AG04450 (cell line): ENCODE data around the gene FBXO31. TPM values are rescaled to one million over a fixed set of nuclear protein-coding genes. Genes with fewer than 3 reads are reported as not detected.

Experiments used
- CTCF ChIA-PET: fragments of 300-600, 350-600 bp; formaldehyde crosslinking; extraction: SDS; loops from one replicate; lab custom pipeline; 2022; ENCODE audit warnings: antibody characterized with exemption, inconsistent platforms; lab: Charles Lee
- POLR2A ChIA-PET: fragments of 350-600 bp; formaldehyde crosslinking; extraction: SDS; loops from one replicate; lab custom pipeline; 2021; ENCODE audit warnings: antibody characterized with exemption, inconsistent platforms; lab: Yijun Ruan, JAX
- DNase-seq: peaks from one replicate; pipeline ENCODE4 v3.0.0-alpha.2; 2011; ENCODE audit warnings: low read depth, low spot score
- H3K27ac ChIP-seq: one replicate; pipeline ENCODE4 v1.5.1; 2012; ENCODE audit warnings: low read depth, low read length, control low read depth
- H3K27me3 ChIP-seq: one replicate; pipeline ENCODE4 v1.6.0; 2012; ENCODE audit warnings: low read length; ENCODE audit not compliant: control insufficient read depth, insufficient read depth
- H3K4me3 ChIP-seq: 2 replicates; pipeline ENCODE4 v1.5.1; 2011; ENCODE audit warnings: mild to moderate bottlenecking, low read depth, low read length, control low read depth
- H3K9me3 ChIP-seq: 2 replicates; pipeline ENCODE4 v1.5.1; 2012; ENCODE audit warnings: low read length; ENCODE audit not compliant: control insufficient read depth, insufficient read depth
- CTCF ChIP-seq: IDR thresholded peaks from 2 replicates; pipeline ENCODE4 v1.5.1; 2011; ENCODE audit warnings: low read depth, low read length, control low read depth, inconsistent platforms
- polyA plus RNA-seq: library from polyadenylated mRNA; depleted of rRNA; stranded (reverse); fragments of >200 nt; gene quantifications from 2 replicates; pipeline ENCODE4 v1.2.3, GENCODE V29; 2011

FBXO31 gene
- polyA plus RNA-seq, 1 experiment = 16.3 TPM

DNA sequence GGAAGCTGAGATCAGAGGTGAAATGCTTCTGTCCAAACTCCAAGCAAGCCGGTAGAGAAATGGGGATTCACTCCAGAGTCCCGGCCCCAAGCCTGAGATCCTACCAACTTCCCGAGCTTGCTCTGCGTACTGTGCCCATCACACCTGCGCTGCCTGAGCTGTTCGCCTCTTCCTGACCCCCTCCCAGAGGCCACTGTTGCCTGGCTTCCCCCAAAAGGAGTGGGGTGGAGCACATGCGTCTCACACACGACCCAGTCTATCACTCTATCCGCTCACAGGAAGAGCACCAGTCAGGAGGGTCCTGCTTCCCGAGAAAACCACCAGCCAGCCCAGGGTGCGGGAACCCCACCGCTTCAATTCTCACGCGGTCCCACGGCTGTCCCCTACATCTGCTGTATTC, 52.9 kb downstream of the FBXO31 start:
- CTCF ChIA-PET = no interaction called here
- POLR2A ChIA-PET = no interaction called here

DNA sequence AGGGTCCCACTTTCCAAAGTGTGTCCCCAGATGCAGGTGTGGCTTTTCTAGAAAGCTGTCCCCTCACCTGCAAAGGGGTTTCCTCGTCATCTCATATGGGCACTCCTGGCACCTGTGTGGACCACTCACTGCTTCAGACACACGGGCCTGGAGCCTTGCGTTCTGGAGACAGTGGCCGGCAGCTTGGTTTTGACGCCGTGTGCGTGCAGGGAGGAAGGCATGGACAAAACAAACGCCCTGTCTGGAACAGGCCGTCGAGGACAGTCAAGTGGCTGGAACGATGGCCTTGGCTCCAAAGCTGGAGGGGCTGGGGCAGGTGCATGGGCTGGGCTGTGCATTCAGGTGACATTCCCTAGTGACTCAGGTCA, 53.3 kb downstream of the FBXO31 start:
- H3K27ac ChIP-seq = no peak overlapping the region
- H3K4me3 ChIP-seq = no peak overlapping the region
- no peak for TF ChIP-seq CTCF
- H3K9me3 ChIP-seq = no peaks in the 10 kb centered on the region; the same call in 1 of the 2 replicates
- H3K27me3 ChIP-seq = no peaks in the 10 kb centered on the region
- ChIA-PET CTCF (no interaction called here), POLR2A (no interaction called here)
- no peak for DNase-seq

More for the DNA sequence above, 52.9 kb downstream of the FBXO31 start:
- TF ChIP-seq CTCF = no peak
- Histone ChIP-seq H3K9me3 (no peaks in the 10 kb centered on the region; the same call in 1 of the 2 replicates), H3K27ac (no peak overlapping the region), H3K4me3 (no peak overlapping the region), H3K27me3 (no peaks in the 10 kb centered on the region)
- no peak for DNase-seq

- no peaks in the 10 kb centered on the region; the same call in 1 of the 2 replicates for H3K9me3 ChIP-seq
- ChIA-PET CTCF (no interaction called here), POLR2A (no interaction called here)
- no peak for DNase-seq
- TF ChIP-seq CTCF = no peak
- H3K27ac ChIP-seq = no peak overlapping the region
- no peaks in the 10 kb centered on the region for H3K27me3 ChIP-seq
- H3K4me3 ChIP-seq = no peak overlapping the region
Observed at GRCh38 chr16:87329436-87330256, 53.9 kb downstream of the FBXO31 start.

GRCh38 chr16:87328846-87329245, 54.7 kb downstream of the FBXO31 start:
- Histone ChIP-seq H3K9me3 (no peaks in the 10 kb centered on the region; the same call in 1 of the 2 replicates), H3K27ac (no peak overlapping the region), H3K4me3 (no peak overlapping the region), H3K27me3 (no peaks in the 10 kb centered on the region)
- TF ChIP-seq CTCF = no peak
- ChIA-PET CTCF (no interaction called here), POLR2A (no interaction called here)
- no peak for DNase-seq

DNA sequence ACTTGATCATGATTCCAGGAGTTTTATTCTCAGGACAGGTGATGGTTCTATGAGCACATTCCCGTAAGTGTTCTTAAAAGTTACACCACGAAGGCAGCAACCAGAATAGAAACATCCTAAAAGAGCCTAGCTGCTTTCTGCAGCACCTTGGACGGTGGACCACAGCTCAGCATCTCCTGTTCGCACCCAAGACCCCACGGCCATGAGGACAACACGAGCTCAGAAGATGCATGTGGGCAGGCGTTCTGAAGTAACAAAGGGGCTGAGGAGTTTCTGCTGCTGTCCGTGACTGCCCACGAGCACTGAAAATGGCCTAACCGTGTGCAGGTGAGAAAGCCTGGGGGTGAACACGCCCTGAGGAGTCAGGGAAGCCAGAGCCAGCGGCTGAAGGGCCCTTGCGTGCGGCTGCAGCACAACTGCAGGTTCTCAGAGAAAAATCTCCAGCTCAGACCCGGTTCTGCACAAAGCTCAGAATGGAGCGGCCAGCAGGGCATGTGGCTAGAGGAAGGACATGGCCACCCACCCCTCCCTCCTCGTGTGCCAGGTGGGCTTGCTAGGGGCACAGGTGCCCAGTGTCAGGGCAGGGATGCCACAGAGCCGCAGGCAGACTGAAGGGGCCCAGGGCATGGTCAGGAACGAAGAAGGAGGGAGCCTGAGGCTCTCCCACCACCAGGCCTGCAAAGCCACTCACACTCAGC, 55.6 kb downstream of the FBXO31 start:
- Histone ChIP-seq H3K9me3 (no peaks in the 10 kb centered on the region; the same call in 1 of the 2 replicates), H3K27me3 (no peaks in the 10 kb centered on the region), H3K4me3 (no peak overlapping the region), H3K27ac (no peak overlapping the region)
- TF ChIP-seq CTCF = no peak
- POLR2A ChIA-PET = no interaction called here
- DNase-seq = no peak
- CTCF ChIA-PET = no interaction called here
